B cell (primary cell): ENCODE data around the gene XPO1. TPM values are rescaled to one million over a fixed set of nuclear protein-coding genes. Genes with fewer than 3 reads are reported as not detected.

Source experiments
- ATAC-seq: fragments of 200-7000 bp; cut with Tn5 transposase; one replicate; pipeline ENCODE4 v1.10.0; 2021; ENCODE audit warnings: low read depth, mild to moderate bottlenecking, moderate number of reproducible peaks, moderate library complexity
- CTCF ChIA-PET: fragments of 350-600 bp; sonication (Branson Sonifier 250); formaldehyde crosslinking; loops from one replicate; lab custom pipeline; 2021; ENCODE audit warnings: antibody characterized with exemption, inconsistent platforms; lab: Charles Lee
- POLR2A ChIA-PET: fragments of 350-600 bp; sonication (Branson Sonifier 250); formaldehyde crosslinking; loops from one replicate; lab custom pipeline; 2021; ENCODE audit warnings: antibody characterized with exemption; lab: Charles Lee
- DNase-seq: peaks from one replicate; pipeline ENCODE4 v3.0.0; 2013
- H2AFZ ChIP-seq: 2 replicates; pipeline ENCODE4 v1.6.1; 2012; ENCODE audit warnings: mild to moderate bottlenecking, low read depth, low read length; ENCODE audit not compliant: insufficient read depth, poor library complexity, severe bottlenecking
- H3K27ac ChIP-seq, 2 donors: 1 replicate in 1 of 2; 2 replicates in 1 of 2; pipeline ENCODE4 v1.5.1; 2012 to 2013; ENCODE audit warnings: low read length in 2 of 2, mild to moderate bottlenecking in 2 of 2, moderate library complexity in 1 of 2
- H3K27me3 ChIP-seq, 4 experiments: fragments of 200-600 bp in 1 of 4; sonication (generic) in 1 of 4; replicated peaks in 1 of 4; 1 replicate in 2 of 4; 2 replicates in 2 of 4; pipeline versions ENCODE4 v1.6.1 to v1.7.0; 2013 to 2016; ENCODE audit warnings: low read length in 3 of 4, mild to moderate bottlenecking in 2 of 4, mixed read lengths in 1 of 4, moderate library complexity in 1 of 4; ENCODE audit not compliant: insufficient read depth in 4 of 4, control insufficient read depth in 3 of 4; ENCODE audit errors: control extremely low read depth in 1 of 4
- H3K36me3 ChIP-seq, 2 experiments: replicated peaks in 1 of 2; 1 replicate in 1 of 2; 2 replicates in 1 of 2; pipeline versions ENCODE4 v1.6.1 to v1.7.1; 2013; ENCODE audit warnings: low read length in 1 of 2; ENCODE audit not compliant: insufficient read depth in 2 of 2, control insufficient read depth in 1 of 2; ENCODE audit errors: control extremely low read depth in 1 of 2, extremely low read depth in 1 of 2
- H3K4me1 ChIP-seq, 2 donors: fragments of 200-600 bp in 1 of 2; sonication (generic) in 1 of 2; 1 replicate in 1 of 2; 2 replicates in 1 of 2; pipeline versions ENCODE4 v1.5.1 to v1.6.1; 2013 to 2017; ENCODE audit warnings: low read length in 2 of 2; ENCODE audit not compliant: control insufficient read depth in 2 of 2, insufficient read depth in 2 of 2
- H3K4me2 ChIP-seq: replicated peaks from 2 replicates; pipeline ENCODE3; 2012; ENCODE audit warnings: mild to moderate bottlenecking, low read depth, low read length; ENCODE audit not compliant: poor library complexity, severe bottlenecking
- H3K4me3 ChIP-seq, 5 experiments: fragments of 200-600 bp in 1 of 5; sonication (generic) in 1 of 5; 1 replicate in 3 of 5; 2 replicates in 2 of 5; pipeline versions ENCODE4 v1.5.1 to v1.7.0; 2011 to 2016; ENCODE audit warnings: low read length in 4 of 5, mild to moderate bottlenecking in 4 of 5, low read depth in 2 of 5, control low read depth in 1 of 5, moderate library complexity in 1 of 5; ENCODE audit not compliant: insufficient read depth in 1 of 5; ENCODE audit errors: control extremely low read depth in 1 of 5, extremely low read depth in 1 of 5
- H3K79me2 ChIP-seq: fragments of 200-600 bp; sonication (generic); one replicate; pipeline ENCODE4 v1.6.0; 2016; ENCODE audit warnings: low read length; ENCODE audit not compliant: control insufficient read depth, insufficient read depth
- H3K9ac ChIP-seq: fragments of 200-600 bp; sonication (generic); 2 replicates; pipeline ENCODE4 v1.6.1; 2017; ENCODE audit warnings: mild to moderate bottlenecking, low read length, moderate library complexity
- H3K9me3 ChIP-seq, 3 donors: one replicate each; pipeline versions ENCODE4 v1.6.1 to v1.7.1; 2013; ENCODE audit warnings: low read length in 2 of 3; ENCODE audit not compliant: control insufficient read depth in 2 of 3, insufficient read depth in 1 of 3; ENCODE audit errors: control extremely low read depth in 1 of 3
- H4K20me1 ChIP-seq: 2 replicates; pipeline ENCODE4 v1.6.0; 2012; ENCODE audit warnings: mild to moderate bottlenecking, low read length; ENCODE audit not compliant: insufficient read depth, control insufficient read depth, poor library complexity, severe bottlenecking
- H3K27ac Mint-ChIP-seq: one replicate; pipeline ENCODE4 v1.8.0; 2021; ENCODE audit warnings: mixed read lengths
- H3K27me3 Mint-ChIP-seq: one replicate; pipeline ENCODE4 v1.8.0; 2021; ENCODE audit warnings: mixed read lengths
- H3K4me1 Mint-ChIP-seq: one replicate; pipeline ENCODE4 v1.8.0; 2021; ENCODE audit warnings: mixed read lengths
- H3K4me3 Mint-ChIP-seq: one replicate; pipeline ENCODE4 v1.8.0; 2021; ENCODE audit warnings: mixed read lengths
- H3K9me3 Mint-ChIP-seq: one replicate; pipeline ENCODE4 v1.8.0; 2022; ENCODE audit warnings: mixed read lengths; ENCODE audit not compliant: insufficient read depth
- CTCF ChIP-seq: fragments of 200-600 bp; IDR thresholded peaks from one replicate; pipeline ENCODE4 v1.8.0; 2022; ENCODE audit warnings: antibody characterized with exemption, mild to moderate bottlenecking
- EZH2 ChIP-seq: IDR thresholded peaks from 2 replicates; pipeline ENCODE4 v1.6.1; 2012; ENCODE audit warnings: borderline replicate concordance, low read depth, mild to moderate bottlenecking, moderate library complexity, low read length; ENCODE audit not compliant: insufficient read depth, poor library complexity, severe bottlenecking
- WGBS: methylation state at CpG from one replicate; pipeline ENCODE4 v1.1.5; 2013; ENCODE audit warnings: missing lambda C conversion rate; ENCODE audit not compliant: insufficient coverage; 5-methylcytosine and 5-hydroxymethylcytosine counted together
- intact Hi-C: fragments of 100-400 bp; cut with micrococcal nuclease; formaldehyde crosslinking; loops from one replicate; pipeline ENCODE4 v1.10.0; 2022
- polyA plus RNA-seq: library from polyadenylated mRNA; depleted of rRNA; stranded (reverse); fragments of >200 nt; gene quantifications from 2 replicates; pipeline ENCODE4 v1.2.3, GENCODE V29; 2012
- total RNA-seq, 2 donors: library from RNA; stranded (reverse); fragments of 120-200 nt in 1 of 2; gene quantifications; 1 replicate in 1 of 2; 2 replicates in 1 of 2; pipeline versions ENCODE4 v1.2.3 to v1.2.4, GENCODE V29; 2013 to 2022

The XPO1 gene
- total and polyA plus RNA-seq, 2 donors (not counting 1 experiment from before 2014, with no cell fraction given): 43.8 to 208 TPM

DNA sequence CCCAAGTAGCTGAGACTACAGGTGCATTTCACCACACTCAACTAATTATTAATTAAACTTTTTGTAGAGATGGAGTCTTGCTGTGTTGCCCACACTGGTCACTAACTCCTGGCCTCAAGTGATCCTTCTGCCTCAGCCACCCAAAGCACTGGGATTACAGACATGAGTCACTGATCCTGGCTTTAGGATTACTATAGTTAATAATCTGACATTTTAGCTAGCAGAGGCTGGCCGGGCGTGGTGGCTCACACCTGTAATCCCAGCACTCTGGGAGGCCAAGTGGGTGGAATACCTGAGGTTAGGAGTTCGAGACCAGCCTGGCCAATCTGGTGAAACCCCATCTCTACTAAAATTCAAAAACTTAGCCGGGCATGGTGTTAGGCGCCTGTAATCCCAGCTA is 106.8 kb downstream of the XPO1 start:
- POLR2A ChIA-PET: interaction anchor here (0.8 kb wide), 1 partner anchor 31 kb away, joined by 3 read pairs; no protein-coding TSS in a partner anchor
- Histone ChIP-seq H3K9ac (no peak overlapping the region), H3K79me2 (peaks cover 96% of the 10 kb centered on the region), H3K9me3 (peaks cover 0 to 3% (median 0%) of the 10 kb centered on the region in 3 donors), H3K36me3 (peaks cover 0 to 1% of the 10 kb centered on the region in 2 experiments), H3K4me3 (no peak overlapping the region), H3K4me2 (no peak overlapping the region), H2AFZ (no peak overlapping the region), H3K4me1 (peaks cover 31 to 34% of the 10 kb centered on the region in 2 donors), H3K27me3 (no peaks in the 10 kb centered on the region), H3K27ac (no peak overlapping the region), H4K20me1 (peaks cover 47% of the 10 kb centered on the region)
- H3K9me3 Mint-ChIP-seq: no peaks in the 10 kb centered on the region
- H3K27ac Mint-ChIP-seq: no peak overlapping the region
- intact Hi-C loops: no loop called here
- no peak for DNase-seq
- H3K27me3 Mint-ChIP-seq: no peaks in the 10 kb centered on the region
- ATAC-seq: no peak
- H3K4me1 Mint-ChIP-seq: peaks cover 56% of the 10 kb centered on the region
- TF ChIP-seq CTCF (no peak), EZH2 (no peak)
- CTCF ChIA-PET: interaction anchor here (0.5 to 1.4 kb wide), 4 partner anchors 10 to 273 kb away, joined by 3 read pairs; no protein-coding TSS in a partner anchor
- H3K4me3 Mint-ChIP-seq: no peak overlapping the region
- WGBS: 92% methylated on average over 2 of the region's 5 CpGs

Other genes starting within 250 kb of the XPO1 start
- gene USP34, start 67.3 kb downstream of the XPO1 start, total RNA-seq: 311 and 320 TPM in 2 replicates
- 70.3 and 87.9 TPM in 2 replicates for gene USP34, start 67.3 kb downstream of the XPO1 start, polyA plus RNA-seq